A204.1 (cell line): Measurements from ENCODE around the gene ALX3.
"Not testable (repeated sequence)": the region's sequence is repeated elsewhere in the genome, so short reads cannot be mapped to it uniquely, and the experiment has no call there.

Source experiments
- FAIRE-seq: peaks from 2 replicates; lab custom pipeline; 2012; peaks lifted over from hg19 to GRCh38; lab: Jason Lieb, UNC

Gene ALX3

DNA sequence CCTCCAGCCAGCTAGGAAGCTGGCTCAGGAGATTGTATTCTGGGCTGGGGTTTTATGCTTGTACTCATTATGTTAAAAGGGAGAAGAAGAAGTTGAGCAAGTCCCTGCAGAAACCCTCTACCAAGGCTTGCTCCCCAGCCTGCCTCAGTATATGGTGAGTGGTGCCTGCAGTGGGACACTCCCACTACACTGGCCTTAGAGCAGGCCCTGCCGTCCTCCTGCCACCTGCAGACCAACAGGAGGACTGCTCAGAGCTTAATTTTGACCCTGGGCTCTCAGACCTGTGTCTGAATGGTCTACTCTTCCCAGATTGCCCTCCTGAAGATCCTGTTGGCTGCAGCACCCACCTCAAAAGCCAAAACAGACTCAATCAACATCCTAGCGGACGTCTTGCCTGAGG is 23.0 kb downstream of the ALX3 start:
- no peak for FAIRE-seq

DNA sequence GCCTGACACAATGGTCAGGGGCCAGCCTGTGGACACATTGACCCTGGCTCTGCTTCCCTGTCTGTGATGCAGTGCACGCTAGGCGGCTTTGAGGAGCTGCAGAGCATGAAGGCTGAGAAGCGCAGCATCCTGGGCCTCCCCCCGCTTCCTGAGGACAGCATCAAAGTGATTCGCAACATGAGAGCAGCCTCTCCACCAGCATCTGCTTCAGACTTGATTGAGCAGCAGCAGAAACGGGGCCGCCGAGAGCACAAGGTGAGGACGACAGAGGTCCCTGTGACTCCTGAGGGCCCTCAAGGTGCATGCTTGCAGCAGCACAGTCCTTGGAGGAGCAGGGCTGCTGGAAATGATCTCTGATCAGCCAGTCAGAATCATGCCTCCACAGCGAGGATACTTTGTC is 27.5 kb downstream of the ALX3 start:
- no peak for FAIRE-seq

DNA sequence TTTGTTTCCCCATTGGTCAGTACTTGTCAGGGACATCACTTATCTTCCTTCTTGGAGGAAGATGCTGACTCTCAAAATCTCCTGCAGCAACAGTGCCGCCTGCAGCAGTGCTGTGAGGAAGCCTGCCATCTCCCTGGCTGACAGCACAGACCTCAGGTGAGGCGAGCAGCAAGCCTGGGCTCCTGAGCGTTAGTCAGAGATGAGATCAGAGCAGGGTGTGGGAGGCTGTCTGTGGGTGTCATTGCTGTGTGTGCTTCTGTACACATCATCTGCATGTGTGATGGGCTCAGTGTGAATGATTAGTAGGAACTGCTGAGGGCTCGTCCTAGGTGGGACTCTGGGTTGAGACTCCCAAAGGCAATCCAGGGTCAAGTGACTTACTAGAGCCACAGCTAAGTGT is 29.9 kb downstream of the ALX3 start:
- no peak for FAIRE-seq

DNA sequence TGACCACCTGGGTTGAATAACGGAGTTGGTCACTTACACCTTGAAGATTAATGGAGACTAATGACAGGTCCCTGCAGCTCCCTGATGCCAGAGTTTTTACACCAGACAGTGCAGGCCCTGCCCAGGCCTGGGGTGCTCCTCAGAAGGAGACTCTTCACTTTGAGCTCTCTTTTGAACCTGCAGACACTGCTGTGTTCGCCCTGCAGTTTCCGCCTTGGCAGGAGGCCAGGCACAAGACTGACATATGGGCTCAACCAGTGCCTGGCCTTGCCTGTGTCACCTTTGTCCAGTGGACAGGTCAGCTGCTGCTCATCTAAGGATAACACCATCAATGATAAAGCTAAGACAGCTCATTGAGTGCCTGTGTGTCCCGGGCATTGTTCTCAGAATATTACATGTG is 30.8 kb downstream of the ALX3 start:
- no peak for FAIRE-seq

DNA sequence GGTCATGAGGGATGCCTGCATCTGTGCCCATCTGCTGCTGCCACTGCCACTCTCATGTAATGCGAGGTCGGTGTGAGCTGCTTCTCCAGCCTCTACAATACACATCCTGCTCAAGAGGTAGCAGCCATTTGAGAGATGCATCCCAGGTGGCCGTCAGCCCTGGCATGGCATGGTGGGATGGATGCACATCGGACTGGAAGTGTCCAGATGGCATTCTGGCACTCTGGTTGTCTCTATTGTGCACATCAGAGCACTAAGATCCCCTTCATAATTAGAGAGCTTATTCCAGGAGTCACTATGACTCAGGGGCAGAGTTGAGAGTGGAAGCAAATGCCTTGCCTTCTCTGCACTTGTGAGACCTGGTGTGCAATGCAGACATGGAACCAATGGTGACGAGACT is 32.2 kb downstream of the ALX3 start:
- no peak for FAIRE-seq

DNA sequence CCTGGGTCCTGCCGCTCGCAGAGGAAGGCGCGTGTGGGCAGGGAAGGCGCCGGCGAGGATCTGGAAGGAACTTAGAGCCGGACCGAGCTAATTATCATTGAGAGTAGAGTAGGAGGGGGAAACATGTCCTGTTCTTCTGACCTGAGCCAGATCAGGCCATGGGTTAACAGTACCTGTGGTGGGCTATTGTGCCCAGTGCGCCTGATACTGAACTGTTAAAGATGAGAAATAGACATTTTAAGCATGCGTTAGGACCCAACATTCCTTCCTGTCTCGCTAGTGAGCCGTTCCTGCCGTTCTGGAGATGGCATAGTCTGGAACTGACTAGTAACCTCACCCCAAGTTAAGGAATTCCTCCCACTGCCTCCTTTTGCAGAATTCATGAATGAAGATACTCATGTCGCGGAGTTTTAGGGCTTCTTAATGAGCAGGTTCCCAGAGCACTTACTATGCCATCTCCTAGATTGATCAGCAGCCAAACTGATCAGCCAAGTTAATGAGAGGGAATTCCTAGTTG is 35.2 kb downstream of the ALX3 start:
- no peak for FAIRE-seq

DNA sequence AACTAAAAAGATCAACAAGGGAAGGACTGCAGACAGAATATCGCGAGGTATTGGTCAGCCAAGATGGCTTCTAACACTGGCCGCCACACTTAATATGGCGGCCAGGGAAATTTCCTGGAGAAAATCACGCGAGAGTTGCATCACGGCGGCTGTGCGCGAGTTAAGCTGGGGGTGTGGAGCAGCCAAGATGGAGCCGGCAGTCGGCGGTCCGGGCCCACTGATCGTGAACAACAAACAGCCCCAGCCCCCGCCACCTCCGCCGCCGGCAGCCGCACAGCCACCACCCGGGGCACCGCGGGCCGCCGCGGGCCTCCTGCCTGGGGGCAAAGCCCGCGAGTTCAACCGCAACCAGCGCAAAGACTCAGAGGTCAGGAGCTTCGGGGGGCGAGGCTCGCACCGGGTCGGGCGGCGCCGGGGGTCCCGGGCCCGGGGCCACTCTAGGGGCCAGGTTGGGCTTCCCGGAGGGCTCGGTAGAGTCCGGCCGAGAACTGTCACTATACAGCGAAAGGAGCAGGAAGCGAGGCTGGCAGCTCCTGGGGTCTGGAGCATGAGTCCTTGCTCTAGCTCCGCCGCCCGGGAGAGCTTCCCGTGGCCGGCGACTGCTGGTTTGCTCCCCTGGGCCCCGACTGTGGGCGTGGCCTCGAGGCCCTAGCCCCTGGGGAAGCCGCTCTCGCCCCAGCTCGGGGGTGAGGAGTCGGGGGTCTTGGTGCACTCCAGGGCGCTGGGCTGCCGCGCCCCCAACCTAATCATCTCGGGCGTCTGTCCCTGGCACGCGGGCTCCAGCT is 35.8 kb downstream of the ALX3 start, which contains the start of gene STRIP1:
Gene STRIP1, plus strand, starts transcription at position 174 of the 785 bp plus-strand sequence. Its CDS starts 14 bp downstream, at position 188.
- FAIRE-seq = peak; percentile 91

DNA sequence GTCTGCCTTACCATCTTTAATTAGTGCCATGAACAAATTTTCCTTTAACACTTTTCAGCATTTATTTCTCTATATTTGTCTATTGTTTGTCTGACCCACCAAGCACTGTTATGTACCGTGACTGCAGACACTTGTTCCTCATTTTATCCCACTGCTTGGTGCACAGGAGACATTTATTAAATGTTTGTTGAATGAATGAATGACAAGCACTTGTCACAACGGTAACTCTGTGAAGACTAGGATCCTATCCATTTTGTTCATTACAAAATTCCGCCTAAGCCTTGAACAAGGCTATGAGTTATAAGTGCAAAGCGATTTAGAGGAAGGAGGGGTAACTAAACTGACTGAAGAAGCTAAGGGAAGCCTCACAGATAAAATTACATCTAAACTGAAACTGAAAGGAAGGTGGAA is 36.4 kb downstream of the ALX3 start:
- no peak for FAIRE-seq

- FAIRE-seq = no peak
Measured at GRCh38 chr1:110033421-110033820, 37.1 kb downstream of the ALX3 start.

DNA sequence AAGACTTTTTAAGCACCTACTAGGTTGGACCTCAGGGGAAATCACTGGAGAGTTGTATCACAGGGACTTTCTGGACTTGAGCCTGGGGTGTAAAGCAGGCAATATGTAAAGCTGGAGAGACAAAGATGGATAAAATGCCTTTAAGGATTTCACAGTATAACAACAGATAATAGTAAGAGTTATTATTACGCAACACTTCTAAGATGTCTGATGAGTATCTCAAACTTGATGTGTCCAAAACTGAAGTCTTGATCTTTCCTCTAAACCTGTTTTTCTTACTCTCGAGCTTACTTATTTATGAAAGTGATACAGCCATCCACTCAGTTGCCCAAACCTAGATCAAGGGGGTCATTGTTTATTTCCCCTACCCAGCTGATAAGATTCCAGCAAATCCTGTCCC is 38.1 kb downstream of the ALX3 start:
- FAIRE-seq = no peak

GRCh38 chr1:110030687-110031086 is 39.8 kb downstream of the ALX3 start:
- not testable (repeated sequence) for FAIRE-seq

GRCh38 chr1:110024613-110025012 is 45.9 kb downstream of the ALX3 start:
- FAIRE-seq = no peak

- no peak for FAIRE-seq
Measured at GRCh38 chr1:110021285-110021684, 49.2 kb downstream of the ALX3 start.

- FAIRE-seq = no peak
Measured at GRCh38 chr1:110019770-110020169, 50.7 kb downstream of the ALX3 start.

GRCh38 chr1:110018396-110018795 is 52.1 kb downstream of the ALX3 start:
- FAIRE-seq = no peak

DNA sequence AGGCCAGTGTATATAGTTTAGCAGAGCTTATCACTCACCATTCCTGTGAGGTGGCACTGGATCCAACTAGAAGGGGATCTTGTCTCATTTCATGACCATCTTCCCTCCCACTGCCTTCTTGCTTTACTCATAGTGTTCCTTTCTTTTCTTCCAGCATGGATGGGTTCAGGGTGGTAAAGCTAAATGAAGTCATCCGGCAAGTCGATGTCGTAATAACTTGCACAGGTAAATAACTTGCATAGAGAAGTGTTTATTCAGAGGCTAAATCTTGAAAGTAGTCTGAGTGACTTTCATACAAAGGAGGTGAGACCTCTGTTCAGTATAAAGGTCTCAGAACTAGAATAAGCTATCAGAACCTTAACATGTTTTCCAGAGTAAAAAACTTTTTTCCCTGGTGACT is 52.7 kb downstream of the ALX3 start:
- FAIRE-seq = no peak

- FAIRE-seq = no peak
Measured at GRCh38 chr1:110012100-110012780, 58.2 kb downstream of the ALX3 start.

DNA sequence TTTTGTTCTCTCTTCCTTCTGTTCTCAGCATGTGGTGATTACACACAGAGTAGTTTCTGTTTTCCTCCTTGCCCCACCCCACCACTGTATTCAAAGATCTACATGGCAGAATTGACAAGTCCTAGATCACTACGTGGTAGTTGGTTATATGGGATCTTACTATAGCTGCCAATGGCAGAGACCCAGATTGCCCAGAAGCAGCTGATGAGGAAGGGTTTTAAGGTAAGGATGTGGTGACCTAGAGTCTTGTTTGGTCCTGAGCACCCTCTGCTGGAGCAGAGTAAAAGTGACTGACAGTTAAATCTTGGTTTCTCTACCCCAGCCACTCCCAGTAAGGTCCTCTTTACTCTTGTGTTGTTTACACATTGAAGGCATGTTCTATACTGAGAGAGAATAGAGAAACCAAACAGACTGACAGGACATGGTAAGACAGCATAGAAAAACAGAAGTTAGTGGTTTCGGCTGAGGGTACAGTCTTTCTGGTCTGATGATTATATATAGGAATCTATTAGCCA is 58.9 kb downstream of the ALX3 start:
- FAIRE-seq = peak; percentile 29
